GM12891 (cell line): ENCODE results near the gene TXLNG.

ENCODE experiments used
- PAX5 ChIP-seq: IDR thresholded peaks from 2 replicates; pipeline ENCODE4 v1.6.1; 2011; ENCODE audit warnings: low read length, moderate library complexity, mild to moderate bottlenecking; ENCODE audit not compliant: insufficient read depth, severe bottlenecking
- POLR2A ChIP-seq: IDR thresholded peaks from 2 replicates; pipeline ENCODE4 v1.6.1; 2011; ENCODE audit warnings: low read depth, low read length, control low read depth
- POLR2AphosphoS5 ChIP-seq: IDR thresholded peaks from 2 replicates; pipeline ENCODE4 v1.6.1; 2011; ENCODE audit warnings: low read depth, low read length, control low read depth
- POU2F2 ChIP-seq: IDR thresholded peaks from 2 replicates; pipeline ENCODE4 v1.6.1; 2011; ENCODE audit warnings: low read depth, mild to moderate bottlenecking, control low read depth, low read length, moderate library complexity
- SPI1 ChIP-seq: IDR thresholded peaks from 2 replicates; pipeline ENCODE4 v1.6.1; 2011; ENCODE audit warnings: low read depth, low read length, control low read depth
- TAF1 ChIP-seq: IDR thresholded peaks from 2 replicates; pipeline ENCODE4 v1.6.1; 2011; ENCODE audit warnings: low read depth, low read length, control low read depth

DNA sequence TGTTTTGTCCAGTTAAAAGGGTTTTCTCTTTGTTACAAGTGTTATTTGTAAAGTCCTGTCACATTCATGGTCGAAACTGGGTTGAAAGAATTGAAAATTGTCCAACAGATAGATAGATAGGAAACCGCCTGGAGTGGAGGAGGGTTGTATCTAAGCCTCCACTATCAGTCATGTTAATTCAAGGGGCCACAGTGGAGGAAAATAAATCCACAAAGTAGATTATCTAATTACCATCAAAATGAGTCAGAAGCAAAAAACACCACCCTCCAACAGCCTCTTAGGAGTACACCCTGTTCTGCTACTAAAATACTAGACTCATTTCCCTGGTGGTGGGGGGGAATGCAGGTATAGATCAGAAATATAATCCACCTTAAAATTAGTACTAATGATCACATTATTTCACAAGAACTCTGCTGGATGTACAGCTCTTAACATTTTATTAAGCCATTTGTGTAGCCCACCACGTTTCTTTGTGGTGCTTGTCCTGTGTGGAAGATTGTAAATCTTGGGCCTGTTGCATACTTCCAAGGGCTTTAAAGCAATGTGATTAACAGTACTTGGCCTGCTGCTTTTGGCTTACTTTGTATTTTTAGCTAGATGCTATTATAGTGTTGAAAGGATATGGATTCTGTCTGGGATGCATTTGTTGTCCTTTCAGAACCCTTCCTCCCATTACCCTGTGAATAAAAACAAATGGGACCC lies 57.1 kb downstream of the TXLNG start:
- 0 out of 2 replicates have a peak, but pooled peaks have one; percentile 17 for TF ChIP-seq POLR2AphosphoS5
- no peak for TF ChIP-seq POLR2A
- TF ChIP-seq PAX5: no peak
- no peak for TF ChIP-seq TAF1
- TF ChIP-seq SPI1: no peak
- TF ChIP-seq POU2F2: no peak
